Measurements from ENCODE around the gene ARID1B. TPM values are rescaled to one million over a fixed set of nuclear protein-coding genes. Genes with fewer than 3 reads are reported as not detected.

The ARID1B gene
- total RNA-seq, 1 experiment from 2014 or later: 86.3 TPM

DNA sequence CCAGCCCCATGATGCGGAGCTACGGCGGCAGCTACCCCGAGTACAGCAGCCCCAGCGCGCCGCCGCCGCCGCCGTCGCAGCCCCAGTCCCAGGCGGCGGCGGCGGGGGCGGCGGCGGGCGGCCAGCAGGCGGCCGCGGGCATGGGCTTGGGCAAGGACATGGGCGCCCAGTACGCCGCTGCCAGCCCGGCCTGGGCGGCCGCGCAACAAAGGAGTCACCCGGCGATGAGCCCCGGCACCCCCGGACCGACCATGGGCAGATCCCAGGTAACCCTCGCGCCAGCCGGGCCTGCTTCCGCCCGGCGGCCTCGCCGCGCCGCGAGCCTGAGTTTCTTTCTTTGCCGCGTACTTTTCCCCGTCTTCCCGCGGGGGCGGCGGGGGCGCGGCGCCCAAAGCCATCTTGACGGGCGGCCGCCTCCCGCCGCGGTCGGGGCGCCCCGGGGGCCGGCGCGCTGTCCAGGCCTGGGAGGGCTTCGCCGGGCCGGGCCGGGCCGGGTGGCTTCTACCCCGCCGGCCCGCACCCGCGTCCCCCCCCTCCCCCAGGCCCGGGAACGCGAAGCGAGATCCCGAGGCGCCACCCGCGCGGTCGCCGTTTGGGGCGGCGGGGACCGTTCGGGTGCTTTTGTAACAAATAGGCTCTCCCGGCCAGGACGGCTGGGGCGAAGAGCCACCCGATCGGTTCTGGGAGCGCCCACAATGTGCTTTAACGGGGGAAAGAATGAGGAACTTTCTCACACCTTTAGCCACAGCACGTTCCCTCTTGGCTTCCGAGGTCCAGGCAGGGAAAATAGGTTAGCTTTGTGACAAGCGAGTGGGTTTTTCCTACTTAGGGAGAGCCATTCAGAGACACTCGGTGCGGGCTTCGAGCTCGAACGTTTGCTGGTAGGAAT, 2.3 kb downstream of the ARID1B start:
- H3K4me1 ChIP-seq (ENCODE audit: insufficient read depth, low read length, poor library complexity, severe bottlenecking): peaks cover 56% of the 10 kb centered on the region
- peak overlapping the region; percentile 94 for H3K27ac ChIP-seq (ENCODE audit: low read depth, low read length, poor library complexity, severe bottlenecking)
- intact Hi-C loops (cut with micrococcal nuclease; ENCODE audit: unreplicated experiment): loop anchor here (5.0 to 10.0 kb wide), 4 partner anchors 215 to 1452 kb away; no protein-coding TSS in a partner anchor
- DNase-seq (ENCODE audit: low spot score): peak; percentile 54
- H3K4me3 ChIP-seq (ENCODE audit: low read depth, low read length, poor library complexity, severe bottlenecking): peak overlapping the region; percentile 73
- POLR2A ChIA-PET (ENCODE audit: low non-redundant PET): no interaction called here
- no TSS peak for BruUV-seq (replicated peaks)
- no peaks in the 10 kb centered on the region for H3K27me3 ChIP-seq (replicated peaks; ENCODE audit: insufficient read depth, low read depth, low read length, poor library complexity)
- TF ChIP-seq CTCF (conservative IDR thresholded peaks at IDR 0.05; ENCODE audit: low read depth, low read length) (no peak), EZH2 (IDR thresholded peaks at IDR 0.05; ENCODE audit: borderline replicate concordance, low read depth, low read length, poor library complexity, severe bottlenecking) (no peak)
- CTCF ChIA-PET: interaction anchor here (0.7 kb wide), 1 partner anchor 266 kb away, joined by 3 read pairs; no protein-coding TSS in a partner anchor
- H3K9me3 ChIP-seq (ENCODE audit: low read depth, low read length, poor library complexity, severe bottlenecking): no peaks in the 10 kb centered on the region
- no peaks in the 10 kb centered on the region for H3K36me3 ChIP-seq (ENCODE audit: insufficient read depth, low read length, poor library complexity, severe bottlenecking)

- TF ChIP-seq EZH2 (IDR thresholded peaks at IDR 0.05; ENCODE audit: borderline replicate concordance, low read depth, low read length, poor library complexity, severe bottlenecking): no peak
- H3K27me3 ChIP-seq (replicated peaks; ENCODE audit: insufficient read depth, low read depth, low read length, poor library complexity): no peaks in the 10 kb centered on the region
- intact Hi-C loops (cut with micrococcal nuclease; ENCODE audit: unreplicated experiment): loop anchor here (10.0 kb wide), 1 partner anchor 375 kb away; no protein-coding TSS in a partner anchor
- H3K36me3 ChIP-seq (ENCODE audit: insufficient read depth, low read length, poor library complexity, severe bottlenecking): peaks cover under 1% of the 10 kb centered on the region
- peaks cover 53% of the 10 kb centered on the region for H3K4me1 ChIP-seq (ENCODE audit: insufficient read depth, low read length, poor library complexity, severe bottlenecking)
- BruUV-seq (replicated peaks): no TSS peak
- POLR2A ChIA-PET (ENCODE audit: low non-redundant PET): no interaction called here
- CTCF ChIA-PET: no interaction called here
- peak; percentile 83 for DNase-seq (ENCODE audit: low spot score)
- H3K27ac ChIP-seq (ENCODE audit: low read depth, low read length, poor library complexity, severe bottlenecking): peak overlapping the region; percentile 94
- no peaks in the 10 kb centered on the region for H3K9me3 ChIP-seq (ENCODE audit: low read depth, low read length, poor library complexity, severe bottlenecking)
- H3K4me3 ChIP-seq (ENCODE audit: low read depth, low read length, poor library complexity, severe bottlenecking): peak overlapping the region; percentile 73
Observed at GRCh38 chr6:156780102-156780641, 3.0 kb downstream of the ARID1B start.

- Histone ChIP-seq H3K36me3 (ENCODE audit: insufficient read depth, low read length, poor library complexity, severe bottlenecking) (peaks cover 4% of the 10 kb centered on the region), H3K27me3 (replicated peaks; ENCODE audit: insufficient read depth, low read depth, low read length, poor library complexity) (no peaks in the 10 kb centered on the region), H3K9me3 (ENCODE audit: low read depth, low read length, poor library complexity, severe bottlenecking) (no peaks in the 10 kb centered on the region), H3K27ac (ENCODE audit: low read depth, low read length, poor library complexity, severe bottlenecking) (peak overlapping the region; percentile 43), H3K4me1 (ENCODE audit: insufficient read depth, low read length, poor library complexity, severe bottlenecking) (peaks cover 45% of the 10 kb centered on the region), H3K4me3 (ENCODE audit: low read depth, low read length, poor library complexity, severe bottlenecking) (peak overlapping the region; percentile 73)
- POLR2A ChIA-PET (ENCODE audit: low non-redundant PET): no interaction called here
- BruUV-seq (replicated peaks): no TSS peak
- TF ChIP-seq EZH2 (IDR thresholded peaks at IDR 0.05; ENCODE audit: borderline replicate concordance, low read depth, low read length, poor library complexity, severe bottlenecking) (no peak), CTCF (conservative IDR thresholded peaks at IDR 0.05; ENCODE audit: low read depth, low read length) (no peak)
- no peak for DNase-seq (ENCODE audit: low spot score)
- CTCF ChIA-PET: no interaction called here
- intact Hi-C loops (cut with micrococcal nuclease; ENCODE audit: unreplicated experiment): loop anchor here (10.0 kb wide), 1 partner anchor 374 kb away; no protein-coding TSS in a partner anchor
Observed at GRCh38 chr6:156780962-156781853, 4.0 kb downstream of the ARID1B start.
